ENCODE data around the gene NKD1.

DNA sequence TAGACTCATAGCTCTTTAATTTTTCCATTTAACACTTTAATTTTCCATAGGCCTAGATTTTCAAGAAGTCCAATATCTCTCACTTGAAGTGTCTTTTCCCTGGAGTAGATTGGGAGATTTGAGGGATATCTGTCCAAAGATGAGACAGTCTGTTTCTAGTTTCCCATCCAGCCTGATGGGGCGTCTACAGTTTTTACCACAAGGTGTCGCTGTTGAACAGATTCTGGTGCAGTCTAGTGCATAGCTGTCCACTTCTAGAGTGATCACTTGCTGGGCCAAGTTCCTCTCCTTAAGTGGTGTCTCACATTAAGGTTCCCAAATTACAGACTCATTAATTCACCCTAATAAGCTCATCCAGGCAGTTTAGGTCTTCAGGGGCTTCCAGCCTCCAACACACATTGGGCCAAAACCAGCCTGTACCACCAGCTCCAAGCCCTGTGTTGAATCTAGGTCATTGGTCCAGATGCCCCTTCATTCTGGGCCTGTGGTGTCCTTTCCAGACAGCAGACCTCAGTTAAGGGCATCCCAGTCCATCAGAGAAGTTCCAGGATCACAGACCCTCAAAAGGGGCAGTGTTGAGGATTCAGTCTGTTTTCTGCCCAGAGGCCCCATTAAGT is 123.6 kb downstream of the NKD1 start:
- TF ChIP-seq EZH2phosphoT487 (IDR thresholded peaks at IDR 0.05; ENCODE audit: insufficient read depth, low read depth) (no peak), EZH2 (IDR thresholded peaks at IDR 0.05; ENCODE audit: insufficient read depth, poor library complexity, severe bottlenecking) (no peak)

All from GM23248 (cell line).